GM12878 (cell line): ENCODE data around the gene TRPV6. TPM values are rescaled to one million over a fixed set of nuclear protein-coding genes. Genes with fewer than 3 reads are reported as not detected.
A peak's percentile ranks its signal among the peaks of the same experiment; 100 is the strongest.

ENCODE experiments used
- ATAC-seq: fragments of 200-7000 bp; cut with Tn5 transposase; 3 replicates; pipeline ENCODE4 v1.9.1; 2020; ENCODE audit warnings: mild to moderate bottlenecking, moderate library complexity
- BruUV-seq: library from RNA; stranded (reverse); fragments of 400-500 nt; replicated peaks from 2 replicates; lab custom pipeline; 2021; lab: Mats Ljungman, UMichigan
- CTCF ChIA-PET: fragments of 300-600 bp; sonication (Branson Sonifier 250); formaldehyde crosslinking; extraction: SDS; loops from one replicate; lab custom pipeline; 2021; ENCODE audit warnings: inconsistent platforms; lab: Yijun Ruan, JAX
- POLR2A ChIA-PET: fragments of 350-600 bp; formaldehyde crosslinking; extraction: SDS; loops from one replicate; lab custom pipeline; 2021; ENCODE audit warnings: inconsistent platforms; lab: Charles Lee
- RAD21 ChIA-PET: fragments of 300-600 bp; sonication (Branson Sonifier 250); formaldehyde crosslinking; loops from one replicate; lab custom pipeline; 2023; ENCODE audit warnings: antibody characterized with exemption; ENCODE audit not compliant: unreplicated experiment; lab: Charles Lee
- SMC1A ChIA-PET: fragments of 300-600 bp; sonication (Branson Sonifier 250); formaldehyde crosslinking; loops from one replicate; lab custom pipeline; 2023; ENCODE audit not compliant: unreplicated experiment, uncharacterized antibody; lab: Charles Lee
- DNase-seq: peaks from one replicate; pipeline ENCODE4 v3.0.0-alpha.2; 2011; ENCODE audit warnings: low read depth, low spot score
- FAIRE-seq: peaks from 3 replicates; lab custom pipeline; 2011; peaks lifted over from hg19 to GRCh38; lab: Jason Lieb, UNC
- H2AFZ ChIP-seq: 2 replicates; pipeline ENCODE4 v1.6.0; 2011; ENCODE audit warnings: low read depth, low read length, control low read depth; ENCODE audit not compliant: control insufficient read depth
- H3K27ac ChIP-seq: 2 replicates; pipeline ENCODE4 v1.5.1; 2011; ENCODE audit warnings: control low read depth; ENCODE audit not compliant: control insufficient read depth, insufficient read depth
- H3K27me3 ChIP-seq, 2 experiments: replicated peaks in 1 of 2; 2 replicates each; pipeline versions ENCODE4 v1.6.0 to v1.6.1; 2011; ENCODE audit warnings: low read length in 1 of 2; ENCODE audit not compliant: control insufficient read depth in 2 of 2, insufficient read depth in 2 of 2
- H3K36me3 ChIP-seq, 2 experiments: 2 replicates each; pipeline ENCODE4 v1.5.1; 2011; ENCODE audit warnings: low read length in 1 of 2; ENCODE audit not compliant: control insufficient read depth in 2 of 2, insufficient read depth in 2 of 2
- H3K4me1 ChIP-seq: 2 replicates; pipeline ENCODE4 v1.6.1; 2011; ENCODE audit warnings: mild to moderate bottlenecking, low read length, moderate library complexity, mixed read lengths; ENCODE audit not compliant: control insufficient read depth, insufficient read depth
- H3K4me2 ChIP-seq: 2 replicates; pipeline ENCODE4 v1.6.0; 2011; ENCODE audit warnings: control low read depth; ENCODE audit not compliant: control insufficient read depth, insufficient read depth
- H3K4me3 ChIP-seq: fragments of 200-600 bp; sonication (generic); 2 replicates; pipeline ENCODE4 v1.5.1; 2016
- H3K79me2 ChIP-seq: 2 replicates; pipeline ENCODE4 v1.6.0; 2011; ENCODE audit warnings: low read length; ENCODE audit not compliant: control insufficient read depth, insufficient read depth
- H3K9ac ChIP-seq: 2 replicates; pipeline ENCODE4 v1.8.0; 2011; ENCODE audit warnings: low read length, control low read depth, mixed read lengths; ENCODE audit not compliant: control insufficient read depth, insufficient read depth
- H3K9me3 ChIP-seq: replicated peaks from 3 replicates; pipeline ENCODE4 v1.5.1; 2011; ENCODE audit warnings: mild to moderate bottlenecking, low read length; ENCODE audit not compliant: control insufficient read depth, insufficient read depth
- H4K20me1 ChIP-seq: 2 replicates; pipeline ENCODE4 v1.6.0; 2011; ENCODE audit not compliant: control insufficient read depth, insufficient read depth
- CEBPB ChIP-seq, 2 experiments: fragments of 150-350 bp in 1 of 2; IDR thresholded peaks; 2 replicates each; pipeline ENCODE4 v1.6.1; 2012 to 2014; ENCODE audit warnings: low read depth in 2 of 2, low read length in 2 of 2, borderline replicate concordance in 1 of 2, inconsistent platforms in 1 of 2
- CTCF ChIP-seq, 3 experiments: IDR thresholded peaks in 2 of 3; conservative IDR thresholded peaks in 1 of 3; 2 replicates each; pipeline ENCODE4 v1.5.1; 2011; ENCODE audit warnings: low read depth in 3 of 3, low read length in 3 of 3, mild to moderate bottlenecking in 3 of 3, control low read depth in 2 of 3, moderate library complexity in 2 of 3, inconsistent platforms in 1 of 3, mixed read lengths in 1 of 3; ENCODE audit not compliant: control insufficient read depth in 2 of 3, insufficient read depth in 1 of 3; ENCODE audit errors: extremely low read depth in 1 of 3
- DPF2 ChIP-seq: fragments of 450-650 bp; IDR thresholded peaks from 2 replicates; pipeline ENCODE4 v1.6.1; 2017; ENCODE audit warnings: mild to moderate bottlenecking
- MEF2A ChIP-seq: IDR thresholded peaks from 2 replicates; pipeline ENCODE4 v1.6.1; 2011; ENCODE audit warnings: low read depth, mild to moderate bottlenecking, low read length, moderate library complexity; ENCODE audit not compliant: insufficient read depth
- RAD21 ChIP-seq: IDR thresholded peaks from 2 replicates; pipeline ENCODE4 v1.6.1; 2011; ENCODE audit warnings: mild to moderate bottlenecking, low read depth, low read length, moderate library complexity; ENCODE audit not compliant: insufficient read depth
- RAD51 ChIP-seq: fragments of 450-650 bp; IDR thresholded peaks from 2 replicates; pipeline ENCODE4 v1.6.1; 2016; ENCODE audit warnings: moderate library complexity, mild to moderate bottlenecking, inconsistent platforms
- SMC3 ChIP-seq: IDR thresholded peaks from 2 replicates; pipeline ENCODE4 v1.6.1; 2011; ENCODE audit warnings: low read length, improper control_type of control experiment, borderline replicate concordance
- SUPT20H ChIP-seq: IDR thresholded peaks from 2 replicates; pipeline ENCODE4 v1.6.1; 2011; ENCODE audit warnings: low read depth, mild to moderate bottlenecking, low read length, moderate library complexity, borderline replicate concordance; ENCODE audit not compliant: control insufficient read depth
- TAF1 ChIP-seq: IDR thresholded peaks from 2 replicates; pipeline ENCODE4 v1.6.1; 2011; ENCODE audit warnings: mild to moderate bottlenecking, low read depth, low read length, borderline replicate concordance
- TBL1XR1 ChIP-seq: IDR thresholded peaks from 2 replicates; pipeline ENCODE4 v1.6.1; 2012; ENCODE audit warnings: low read depth, low read length, improper control_type of control experiment
- YY1 ChIP-seq: IDR thresholded peaks from 2 replicates; pipeline ENCODE4 v1.6.1; 2011; ENCODE audit warnings: low read depth, mild to moderate bottlenecking, low read length
- WGBS: methylation state at CpG from one replicate; pipeline ENCODE4 v1.1.6; 2016; ENCODE audit warnings: low lambda C conversion rate; ENCODE audit not compliant: insufficient replicate concordance, insufficient coverage; ENCODE audit errors: missing lambda C conversion rate; 5-methylcytosine and 5-hydroxymethylcytosine counted together
- in situ Hi-C: fragments of 300-500 bp; cut with MboI; formaldehyde crosslinking; loops from 9 replicates; pipeline ENCODE4 v1.14.3; 2018; ENCODE audit warnings: mixed read lengths
- intact Hi-C: fragments of 100-400 bp; cut with micrococcal nuclease; formaldehyde crosslinking; loops from one replicate; pipeline ENCODE4 v1.14.2; 2022; ENCODE audit not compliant: unreplicated experiment
- polyA plus RNA-seq, 11 experiments: library from polyadenylated mRNA; depleted of rRNA in 4 of 11; unstranded in 6 of 11; stranded (reverse) in 5 of 11; fragments of >200 nt; fragmentation: Nextera tagmentation in 4 of 11; fragmentation: Illumina TruSeq in 1 of 11; extraction: Ambion mirVana in 4 of 11; extraction: Trizol in 1 of 11; gene quantifications; 1 replicate in 1 of 11; 2 replicates in 10 of 11; pipeline versions ENCODE4 v1.2.1 to v1.2.3, GENCODE V29; 2011 to 2016; ENCODE audit warnings: inconsistent platforms in 2 of 11, missing spikeins in 2 of 11, low read depth in 1 of 11
- total RNA-seq, 4 experiments: library from RNA; depleted of rRNA in 3 of 4; stranded (reverse); fragments of >200 nt in 3 of 4; fragmentation: Illumina TruSeq in 1 of 4; extraction: Trizol in 1 of 4; gene quantifications; 2 replicates each; pipeline versions ENCODE4 v1.2.1 to v1.2.3, GENCODE V29; 2013 to 2021

The TRPV6 gene
- total and polyA plus RNA-seq, 10 of the 15 experiments (the other 5 are each of a cell fraction or from before 2014, with no cell fraction given): not detected

GRCh38 chr7:142880876-142881505 is 4.6 kb downstream of the TRPV6 start (continued):
- no peak for TF ChIP-seq SUPT20H
- TF ChIP-seq TBL1XR1: no peak
- TF ChIP-seq CEBPB (IDR thresholded peaks at IDR 0.05; ENCODE audit: borderline replicate concordance in 1 of 2, low read depth in 2 of 2, low read length in 2 of 2): no peak
- peak; percentile 55 for TF ChIP-seq RAD21
- TF ChIP-seq CTCF (IDR thresholded peaks at IDR 0.05 in 2 of 3, conservative IDR thresholded peaks at IDR 0.05 in 1 of 3; ENCODE audit: control insufficient read depth in 2 of 3, extremely low read depth in 1 of 3, insufficient read depth in 1 of 3, low read depth in 3 of 3, low read length in 3 of 3): peak; percentile 77 to 94 (median 89)
- no peak for TF ChIP-seq MEF2A
- peak; percentile 67 for TF ChIP-seq SMC3
- no peak for TF ChIP-seq TAF1
- peak; percentile 75 for TF ChIP-seq YY1

GRCh38 chr7:142879060-142879459 is 6.5 kb downstream of the TRPV6 start:
- H2AFZ ChIP-seq: no peak overlapping the region
- ATAC-seq (no peak), FAIRE-seq (no peak), DNase-seq (no peak)
- H3K79me2 ChIP-seq: no peaks in the 10 kb centered on the region
- ChIA-PET CTCF (interaction anchor here (0.8 to 7.1 kb wide), 10 partner anchors 8 to 363 kb away, joined by 3 to 123 read pairs (median 4); no protein-coding TSS in a partner anchor), POLR2A (no interaction called here), SMC1A (interaction anchor here (1.4 to 4.6 kb wide), 4 partner anchors 25 to 336 kb away, joined by 3 to 39 read pairs (median 4); partner anchors contain the start of gene EPHB6), RAD21 (interaction anchor here (0.8 to 1.7 kb wide), 3 partner anchors 124 to 336 kb away, joined by 3 to 6 read pairs (median 5); no protein-coding TSS in a partner anchor)
- no peaks in the 10 kb centered on the region for H3K4me1 ChIP-seq
- no peaks in the 10 kb centered on the region for H4K20me1 ChIP-seq
- no peak overlapping the region for H3K4me2 ChIP-seq
- no peaks in the 10 kb centered on the region; the same call in 2 of the 3 replicates for H3K9me3 ChIP-seq
- WGBS: 0% methylated on average over 5 of the region's 5 CpGs
- TF ChIP-seq RAD51: no peak
- no peak for TF ChIP-seq DPF2
- intact Hi-C loops: no loop called here
- H3K9ac ChIP-seq: no peak overlapping the region
- H3K27me3 ChIP-seq: 0 out of 4 replicates have a peak, but pooled peaks cover 0 to 2% of the 10 kb centered on the region in 2 experiments
- no peak overlapping the region for H3K4me3 ChIP-seq
- in situ Hi-C loops: loop anchor here (10.0 kb wide), 1 partner anchor 336 kb away; no protein-coding TSS in a partner anchor
- BruUV-seq: no TSS peak
- no peak overlapping the region for H3K27ac ChIP-seq
- no peaks in the 10 kb centered on the region for H3K36me3 ChIP-seq
